H4 (cell line): ENCODE results near the gene FRAT1. TPM values are rescaled to one million over a fixed set of nuclear protein-coding genes. Genes with fewer than 3 reads are reported as not detected.

Experiments
- DNase-seq: peaks from one replicate; pipeline ENCODE4 v3.0.0-alpha.2; 2015; ENCODE audit warnings: low spot score
- total RNA-seq: library from RNA; depleted of rRNA; stranded (reverse); fragments of >200 nt; shearing (Covaris generic); gene quantifications from 2 replicates; pipeline ENCODE4 v1.2.3, GENCODE V29; 2014

FRAT1 gene
- total RNA-seq, 1 experiment from 2014 or later: 0.89 TPM

DNA sequence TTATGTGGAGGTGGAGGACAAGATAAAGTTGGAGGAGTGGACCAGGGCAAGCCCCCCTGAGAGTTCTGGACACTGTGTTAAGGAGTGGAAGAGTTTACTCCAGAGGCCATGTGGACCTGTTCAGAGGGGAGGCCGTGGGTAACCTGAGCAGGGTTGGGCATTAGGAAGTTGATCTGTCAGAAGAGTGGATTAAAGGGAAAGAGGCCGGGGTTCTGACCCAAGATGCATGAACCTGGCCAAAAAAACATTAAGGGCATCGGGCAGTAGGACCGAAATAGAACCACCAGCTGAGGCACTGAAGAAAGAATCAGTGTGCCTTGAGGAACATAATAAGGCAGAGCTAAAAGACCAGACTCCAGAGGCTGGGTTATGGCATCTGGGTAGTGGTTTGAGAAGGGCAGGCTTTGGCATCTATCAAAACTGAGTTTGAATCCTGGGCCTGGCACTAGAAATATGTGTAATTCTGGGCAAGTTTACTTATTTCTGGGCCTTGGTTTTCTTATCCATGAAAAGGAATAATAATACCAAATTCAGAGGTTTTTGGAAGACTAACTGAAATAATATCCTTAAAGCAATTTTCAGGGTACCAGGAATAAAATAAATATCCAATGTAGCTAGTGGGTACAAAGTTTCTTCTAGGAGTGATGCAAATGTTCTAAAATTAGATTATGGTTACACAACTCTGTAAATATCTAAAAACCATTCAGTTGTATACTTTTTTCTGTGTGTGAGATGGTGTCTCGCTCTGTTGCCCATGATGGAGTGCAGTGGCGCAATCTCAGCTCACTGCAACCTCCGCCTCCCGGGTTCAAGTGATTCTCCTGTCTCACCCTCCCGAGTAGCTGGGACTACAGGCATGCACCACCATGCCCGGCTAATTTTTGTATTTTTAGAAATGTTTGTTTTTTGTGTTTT, 10.9 kb upstream of the FRAT1 start:
- no peak for DNase-seq

- DNase-seq: no peak
Measured at GRCh38 chr10:97311111-97311626, 7.9 kb upstream of the FRAT1 start.

DNA sequence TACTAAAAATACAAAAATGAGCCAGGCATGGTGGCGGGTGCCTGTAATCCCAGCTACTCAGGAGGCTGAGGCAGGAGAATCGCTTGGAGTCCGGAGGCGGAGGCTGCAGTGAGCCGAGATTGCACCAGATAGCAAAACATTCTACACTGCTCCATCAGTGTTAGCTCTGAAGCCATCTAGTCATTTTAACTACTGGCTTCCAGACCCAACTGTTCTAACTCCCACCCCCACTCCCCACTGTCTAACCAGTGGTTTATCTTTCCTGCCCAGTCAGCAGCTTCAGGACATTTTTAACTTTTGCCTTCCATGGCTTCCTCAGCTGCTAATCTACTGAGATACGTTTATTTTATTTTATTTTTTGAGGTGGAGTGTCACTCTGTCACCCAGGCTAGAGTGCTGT, 6.2 kb upstream of the FRAT1 start:
- DNase-seq: no peak

- DNase-seq: no peak
Measured at GRCh38 chr10:97314671-97315070, 4.4 kb upstream of the FRAT1 start.

GRCh38 chr10:97319671-97320479, 804 bp downstream of the FRAT1 start:
- DNase-seq: no peak

DNA sequence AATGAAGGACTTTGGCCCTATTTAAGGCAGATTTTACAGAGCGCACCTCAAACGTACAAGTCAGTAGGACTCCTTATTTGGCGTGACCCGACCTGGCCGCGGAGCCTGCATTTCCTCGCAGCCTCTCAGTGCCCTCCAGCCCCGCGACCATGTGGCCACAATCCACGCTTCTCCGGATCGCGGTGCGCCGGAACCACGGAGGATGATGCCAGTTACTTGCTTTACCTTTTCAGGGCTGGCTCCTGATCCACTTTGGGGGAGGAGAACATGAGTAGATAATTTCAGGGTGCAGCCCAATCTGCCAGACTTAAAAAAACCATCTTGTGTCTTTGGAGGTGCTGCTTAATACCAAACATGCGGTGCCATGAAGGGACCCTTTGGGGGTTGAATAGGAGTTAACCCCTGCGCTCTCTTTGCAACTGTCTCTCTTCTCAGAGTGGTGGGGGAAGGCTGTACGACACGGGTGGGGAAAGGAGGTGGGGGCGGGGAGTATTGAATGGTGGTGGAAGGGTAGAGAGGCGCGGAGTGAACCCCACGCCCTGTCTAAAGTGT, 1.5 kb downstream of the FRAT1 start:
- DNase-seq: no peak

- DNase-seq: no peak
Measured at GRCh38 chr10:97321032-97321803, 2.1 kb downstream of the FRAT1 start.

- DNase-seq: no peak
Measured at GRCh38 chr10:97321804-97322190, 2.7 kb downstream of the FRAT1 start.

DNA sequence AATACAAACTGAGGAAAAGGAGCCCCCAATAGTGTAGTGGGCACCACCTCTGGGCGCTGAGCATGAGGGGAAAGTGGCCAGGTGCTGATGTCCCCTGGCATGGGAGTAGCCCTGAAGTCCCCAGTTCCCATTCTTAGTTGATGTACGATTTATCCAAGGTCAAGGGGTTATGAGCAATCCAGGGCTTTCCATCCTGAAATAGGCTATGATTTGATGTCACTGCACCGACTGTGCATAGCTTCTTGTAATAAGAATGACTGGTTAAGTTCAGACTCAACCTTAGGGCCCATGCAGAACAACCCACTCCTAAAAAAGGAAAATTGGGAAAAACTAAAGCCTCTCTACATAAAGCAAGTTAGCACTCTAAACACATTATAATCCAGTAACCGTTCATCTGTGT, 4.4 kb downstream of the FRAT1 start:
- no peak for DNase-seq

DNA sequence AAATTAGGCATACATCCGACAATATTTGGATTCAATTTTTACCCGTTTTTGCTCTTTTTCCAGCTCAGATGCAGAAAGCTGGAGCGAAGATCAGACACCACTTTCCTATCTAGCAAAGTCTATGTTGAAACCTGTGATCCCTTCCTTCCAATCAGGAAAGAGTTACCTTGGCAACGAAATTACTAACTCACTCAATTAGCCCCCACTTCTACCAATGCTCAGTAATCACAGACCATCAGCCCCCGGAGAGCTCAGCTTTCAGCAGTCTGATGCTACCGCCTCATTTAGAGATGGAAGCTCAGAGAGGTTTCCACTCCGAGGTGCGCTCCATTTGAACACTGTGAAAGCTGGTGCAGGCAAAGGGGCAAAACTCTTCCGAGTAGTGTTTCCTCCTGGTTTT, 6.7 kb downstream of the FRAT1 start:
- DNase-seq: no peak

DNA sequence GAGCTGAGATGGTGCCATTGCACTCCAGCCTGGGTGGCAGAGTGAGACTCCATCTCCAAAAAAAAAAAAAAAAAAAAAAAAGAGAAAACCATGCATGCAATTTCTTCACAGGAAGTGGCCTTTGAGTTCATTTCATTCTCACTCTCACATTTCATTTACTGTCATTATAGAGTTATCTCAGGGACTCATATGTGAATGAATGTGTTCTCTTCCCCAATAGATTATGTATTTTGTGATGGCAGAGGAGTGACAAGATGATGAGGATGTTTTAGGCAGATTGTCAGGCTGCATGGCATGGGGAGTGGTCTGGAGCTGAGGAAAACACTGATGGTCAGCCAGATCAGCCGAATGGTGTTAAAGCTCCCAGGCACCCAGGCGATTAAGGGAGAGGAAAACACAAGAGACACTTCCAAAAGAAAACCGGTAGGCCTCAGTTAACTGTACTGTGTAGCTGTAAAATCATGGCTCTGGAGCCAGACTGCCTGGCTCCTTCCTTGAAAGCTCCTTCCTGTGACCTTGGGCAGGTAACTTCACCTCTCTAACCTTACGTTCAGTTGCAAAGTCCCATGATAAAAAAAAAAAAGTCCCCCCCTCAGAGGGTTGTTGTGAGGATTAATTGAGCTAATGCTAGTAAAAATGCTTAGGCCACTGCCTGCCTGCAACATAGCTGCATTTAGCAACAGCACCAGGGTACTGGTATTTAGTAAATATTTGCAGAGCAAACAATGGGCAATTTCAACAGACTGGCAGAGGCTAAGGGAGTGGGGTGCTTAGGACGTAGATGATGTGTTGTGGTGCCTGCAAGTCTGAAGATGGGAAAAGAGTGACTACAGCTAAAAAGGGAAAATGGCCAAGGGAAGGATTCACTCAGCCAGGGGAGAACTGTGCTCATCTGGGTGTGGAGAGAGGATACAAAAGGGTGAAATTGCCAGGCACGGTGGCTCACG, 8.6 kb downstream of the FRAT1 start:
- DNase-seq: no peak

GRCh38 chr10:97328646-97329453, 9.8 kb downstream of the FRAT1 start:
- no peak for DNase-seq

GRCh38 chr10:97329766-97330165, 10.7 kb downstream of the FRAT1 start:
- DNase-seq: no peak

DNA sequence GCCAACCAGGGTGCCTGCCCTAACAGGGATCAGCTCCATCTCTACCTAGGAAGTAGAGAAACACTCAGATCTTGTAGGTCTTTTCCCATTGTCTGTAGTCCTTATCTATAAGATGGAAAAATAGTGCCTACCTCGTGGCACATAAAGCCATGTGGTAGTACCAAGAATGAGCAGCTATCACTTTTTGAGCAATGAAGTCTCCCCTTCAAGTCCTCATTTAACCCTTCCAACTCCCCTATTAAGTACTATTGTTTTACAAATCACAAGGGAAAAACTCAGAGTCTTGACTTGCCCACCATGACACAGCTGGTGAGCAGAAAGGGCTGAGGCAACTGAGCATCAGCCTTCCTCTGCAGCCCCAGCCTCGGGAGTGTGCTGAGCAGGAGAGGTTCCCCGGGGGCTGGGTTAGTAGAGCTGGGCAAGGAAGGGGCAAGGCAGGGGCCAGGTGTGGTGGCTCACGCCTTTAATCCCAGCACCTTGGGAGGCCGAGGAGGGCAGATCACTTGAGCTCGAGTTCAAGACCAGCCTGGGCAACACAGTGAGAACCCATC, 12.2 kb downstream of the FRAT1 start:
- no peak for DNase-seq

- peak; percentile 75 for DNase-seq
Measured at GRCh38 chr10:97332591-97333350, 13.7 kb downstream of the FRAT1 start.

DNA sequence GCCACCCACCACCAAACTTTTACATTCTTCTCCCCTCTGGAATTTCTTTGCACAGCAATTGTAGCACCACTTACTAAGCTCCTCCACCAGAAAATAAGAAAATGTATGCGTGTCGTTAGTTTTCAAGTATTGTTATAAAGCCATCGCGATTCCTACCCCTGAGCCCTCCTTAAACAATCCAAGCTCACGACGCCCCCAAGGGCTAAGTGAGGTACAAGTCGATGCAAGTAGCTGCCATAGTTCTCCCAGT, 14.2 kb downstream of the FRAT1 start:
- peak; percentile 37 for DNase-seq

DNA sequence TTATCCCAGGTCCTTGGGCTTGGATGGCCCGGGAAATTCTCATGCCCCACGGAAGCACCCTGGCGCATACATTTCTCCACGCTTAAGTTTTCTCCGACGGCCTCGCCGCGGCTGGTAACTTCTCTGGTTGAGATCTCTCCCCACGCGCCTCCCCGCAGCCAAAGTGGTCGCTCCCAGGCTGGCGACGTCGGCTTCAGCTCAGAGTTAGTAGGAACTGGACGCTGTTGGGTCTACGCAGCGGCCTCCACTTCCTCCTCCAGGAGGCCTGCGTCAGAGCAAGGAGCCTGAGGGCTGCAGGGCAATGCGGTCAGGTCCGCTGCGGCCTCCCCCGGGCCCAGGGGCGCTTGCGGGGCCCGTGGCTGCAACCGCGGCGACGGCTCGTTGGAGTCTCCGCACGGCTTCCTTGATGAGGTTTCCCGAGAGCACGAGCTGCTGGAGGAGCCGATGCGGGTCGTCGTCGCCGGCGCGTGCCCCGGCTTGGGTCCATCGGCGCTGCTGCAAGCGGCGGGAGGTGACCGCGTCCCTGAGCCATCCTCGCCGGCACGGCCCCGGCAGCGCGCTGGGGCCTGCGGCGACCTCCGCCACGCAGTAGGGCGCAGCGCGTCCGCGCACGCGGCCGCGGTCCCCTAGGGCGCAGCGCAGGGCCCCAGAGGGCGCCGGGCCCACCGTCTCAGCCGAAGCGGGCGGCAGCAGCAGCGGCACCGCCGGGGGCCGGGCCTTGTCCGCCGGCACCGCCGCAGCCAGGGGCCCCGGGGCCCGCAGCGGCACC, 14.7 kb downstream of the FRAT1 start:
- DNase-seq: no peak
